GM19025 (cell line): Measurements from ENCODE around the gene SNAI3.
"Not testable (repeated sequence)": the region's sequence is repeated elsewhere in the genome, so short reads cannot be mapped to it uniquely, and the experiment has no call there.

Source experiments
- ATAC-seq: cut with Tn5 transposase; IDR thresholded peaks from one replicate; pipeline ENCODE4 v1.9.1; 2021; ENCODE audit warnings: mild to moderate bottlenecking, low read depth, moderate library complexity; ENCODE audit not compliant: unreplicated experiment

Gene SNAI3

DNA sequence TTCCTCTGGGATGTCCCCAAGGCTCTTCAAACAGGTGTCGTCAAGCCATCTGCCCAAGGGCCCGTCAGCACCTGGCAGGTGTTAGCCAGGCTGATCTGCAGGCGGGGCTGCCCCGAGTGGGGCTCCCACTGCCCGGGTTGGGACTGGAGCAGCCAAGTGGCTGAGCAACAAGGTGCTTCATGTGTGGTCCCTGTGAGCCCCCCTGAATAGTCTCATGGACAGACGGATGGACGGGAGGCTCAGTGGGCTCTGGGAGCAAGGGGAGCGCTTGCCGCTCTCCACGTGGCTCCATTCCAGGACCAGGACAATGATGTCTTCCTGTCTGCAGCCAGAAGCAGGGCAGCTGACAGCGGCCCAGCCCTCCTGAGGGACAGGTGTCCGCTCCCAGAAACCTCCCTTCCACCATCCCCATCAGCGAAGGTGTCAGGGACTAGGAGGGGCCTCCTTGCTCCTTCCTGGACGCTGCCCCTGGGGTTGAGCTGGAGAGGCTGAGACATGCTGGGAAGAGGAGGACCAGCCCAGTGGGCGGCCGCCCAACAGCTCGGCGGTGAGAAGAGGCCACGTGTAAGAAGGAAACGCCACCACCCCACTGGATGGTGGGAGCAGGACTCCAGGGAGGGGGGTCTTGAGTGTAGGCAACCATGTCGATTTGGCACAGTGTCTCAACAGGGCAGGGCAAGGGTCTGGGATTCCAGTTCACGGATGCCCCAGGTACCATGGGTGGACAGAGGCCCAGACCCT is 9.6 kb downstream of the SNAI3 start:
- no peak for ATAC-seq

DNA sequence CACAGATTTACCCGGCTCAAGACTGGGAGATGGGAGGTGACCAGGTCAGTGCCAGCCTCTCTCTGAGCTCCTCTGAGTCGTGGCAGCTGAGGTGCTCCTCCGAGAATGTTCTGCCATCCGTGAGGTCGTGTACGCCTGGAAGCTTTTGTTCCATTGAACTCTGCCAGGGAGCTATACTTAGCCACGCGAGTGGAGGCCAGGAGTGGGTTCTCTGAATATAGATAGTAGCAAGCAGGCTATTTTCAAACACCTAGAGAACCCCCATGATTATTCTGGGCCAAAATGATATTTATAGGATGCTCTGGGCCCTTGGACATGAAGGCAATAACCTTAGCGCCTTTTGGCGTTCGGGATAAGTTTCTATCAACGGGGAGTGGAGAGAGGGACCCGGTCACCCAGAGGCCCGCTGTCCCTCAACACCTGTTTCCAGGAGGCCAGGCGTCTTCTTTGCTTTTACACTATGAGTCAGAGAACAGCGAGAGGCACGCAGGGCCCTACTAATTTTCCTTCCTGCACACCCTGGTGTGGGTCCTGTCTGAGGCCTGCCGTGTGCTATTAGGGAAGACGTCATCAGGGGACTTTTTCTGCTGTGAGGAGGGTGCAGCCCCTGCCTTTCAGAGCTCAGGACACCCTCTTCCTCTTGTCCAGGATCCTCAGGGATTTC is 12.5 kb downstream of the SNAI3 start:
- no peak for ATAC-seq

DNA sequence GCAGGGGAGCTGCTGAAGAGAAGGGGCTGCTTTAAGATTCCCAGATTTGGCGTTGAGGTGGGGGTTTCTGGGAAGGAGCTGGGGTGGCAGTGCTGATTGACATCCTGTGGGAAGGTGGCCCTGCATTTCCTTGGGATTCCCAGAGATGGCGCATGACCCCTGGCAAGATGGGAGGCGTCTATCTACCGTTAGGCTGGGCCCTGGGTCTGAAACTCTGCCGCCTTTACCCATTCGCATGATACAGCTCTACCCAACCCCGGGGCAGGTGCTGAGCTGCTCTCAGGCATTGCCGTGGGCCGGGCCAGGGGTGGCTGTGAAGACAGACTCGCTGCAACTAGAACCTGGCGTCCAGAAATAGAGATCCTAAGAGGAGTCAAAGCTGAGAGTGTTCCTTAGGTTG is 13.5 kb downstream of the SNAI3 start:
- ATAC-seq: no peak

DNA sequence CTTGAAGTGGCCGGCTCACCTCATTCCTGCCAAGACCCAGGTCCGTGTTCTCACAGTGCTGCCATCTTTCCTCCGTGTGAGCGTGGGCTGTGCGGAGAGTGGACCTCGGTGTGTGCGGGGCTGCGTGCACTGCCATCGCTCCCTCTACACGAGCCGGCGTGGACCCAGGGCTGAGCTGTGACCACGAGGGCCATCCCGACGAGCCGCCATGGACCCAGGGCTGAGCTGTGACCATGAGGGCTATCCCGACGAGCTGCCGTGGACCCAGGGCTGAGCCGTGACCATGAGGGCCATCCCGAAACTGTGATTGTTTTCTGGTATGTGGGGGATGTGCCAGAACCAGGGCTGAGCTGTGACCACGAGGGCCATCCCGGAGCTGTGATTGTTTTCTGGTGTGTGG is 14.5 kb downstream of the SNAI3 start:
- no peak for ATAC-seq

DNA sequence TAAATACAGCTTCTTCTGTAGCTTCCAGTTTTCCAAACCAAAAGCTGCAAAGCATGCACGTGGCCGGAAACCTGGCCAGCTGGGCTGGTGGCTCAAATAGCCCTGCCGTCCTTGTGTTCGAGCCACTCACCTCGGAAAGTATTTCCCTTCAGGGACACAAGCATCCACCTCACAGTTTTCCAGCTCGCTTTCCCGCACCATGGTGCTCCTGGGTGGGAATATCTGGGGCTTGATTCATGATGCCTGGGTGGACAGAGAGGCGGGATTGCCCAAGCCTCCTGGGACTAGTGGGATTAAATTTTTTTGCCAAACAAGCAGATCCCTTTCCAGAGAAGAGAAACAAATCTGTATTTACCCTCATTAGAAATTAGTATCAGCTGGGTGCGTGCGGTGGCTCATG is 16.3 kb downstream of the SNAI3 start:
- ATAC-seq: no peak

DNA sequence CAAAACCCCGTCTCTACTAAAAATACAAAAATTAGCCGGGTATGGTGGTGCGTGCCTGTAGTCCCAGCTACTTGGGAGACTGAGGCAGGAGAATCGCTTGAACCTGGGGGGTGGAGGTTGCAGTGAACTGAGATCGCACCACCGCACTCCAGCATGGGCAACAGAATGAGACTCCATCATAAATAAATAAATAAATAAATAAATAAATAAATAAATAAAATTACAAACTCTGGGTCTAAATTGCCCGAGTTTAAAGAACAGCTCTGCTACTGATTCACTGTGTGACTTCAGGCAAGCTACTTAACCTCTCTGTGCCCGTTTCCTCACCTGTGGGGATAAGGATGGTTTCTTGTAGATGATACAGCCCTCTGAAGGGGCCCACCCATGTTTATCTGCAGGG is 16.8 kb downstream of the SNAI3 start:
- ATAC-seq: not testable (repeated sequence)

DNA sequence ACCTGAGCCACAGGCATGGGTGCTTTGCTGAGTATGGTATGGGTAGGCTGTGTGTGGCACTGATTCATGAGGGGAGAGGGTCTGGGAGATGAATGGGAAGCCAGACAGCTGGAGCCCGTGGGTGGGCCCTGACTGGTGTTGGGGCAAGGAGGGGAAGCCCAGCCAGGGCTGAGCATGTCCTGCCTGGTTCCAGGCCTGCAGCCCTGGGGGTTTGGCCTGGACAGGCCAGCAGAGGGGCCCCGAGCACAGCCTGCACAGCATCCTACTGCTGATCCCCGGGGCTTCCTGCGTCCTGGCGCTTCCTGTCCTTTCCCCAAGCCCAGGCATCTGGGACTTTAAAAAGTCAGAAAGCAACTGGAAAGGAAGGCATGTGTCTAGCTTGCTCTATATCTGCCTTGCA is 18.8 kb downstream of the SNAI3 start:
- ATAC-seq: no peak

DNA sequence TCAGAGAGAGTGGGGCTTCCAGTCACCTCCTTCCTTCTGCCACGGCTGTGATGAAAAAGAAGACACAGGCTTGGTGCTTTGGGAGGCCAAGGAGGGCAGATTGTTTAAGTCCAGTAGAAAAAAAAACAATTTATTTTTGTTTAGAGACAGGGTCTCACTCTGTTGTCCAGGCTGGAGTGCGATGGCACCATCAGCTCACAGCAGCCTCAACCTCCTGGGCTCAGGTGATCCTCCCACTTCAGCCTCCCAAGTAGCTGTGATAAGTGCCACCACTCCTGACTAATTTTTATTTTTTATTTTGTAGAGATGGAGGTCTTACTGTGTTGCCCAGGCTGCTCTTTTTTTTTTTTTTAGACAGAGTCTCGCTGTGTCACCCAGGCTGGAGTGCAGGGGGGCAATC is 20.7 kb downstream of the SNAI3 start:
- ATAC-seq: no peak

DNA sequence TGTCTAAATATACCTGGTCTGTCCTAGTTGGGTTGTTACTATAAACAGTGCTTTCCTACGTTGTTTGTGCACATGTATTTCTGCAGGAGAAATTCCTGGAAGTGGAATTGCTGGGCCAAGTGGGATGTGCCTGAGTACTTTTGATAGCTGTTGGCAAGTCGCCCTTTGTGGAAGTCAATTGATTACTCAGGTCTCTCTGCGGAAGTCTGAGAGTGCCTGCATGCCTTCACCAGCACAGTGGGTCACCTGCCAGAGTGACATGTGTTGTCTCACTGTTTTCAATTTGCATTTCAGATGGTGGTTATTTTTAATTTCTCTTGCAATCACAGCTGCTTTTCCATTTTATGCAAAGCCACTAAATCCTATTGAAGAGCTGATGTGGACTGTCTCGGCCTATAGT is 21.2 kb downstream of the SNAI3 start:
- no peak for ATAC-seq

DNA sequence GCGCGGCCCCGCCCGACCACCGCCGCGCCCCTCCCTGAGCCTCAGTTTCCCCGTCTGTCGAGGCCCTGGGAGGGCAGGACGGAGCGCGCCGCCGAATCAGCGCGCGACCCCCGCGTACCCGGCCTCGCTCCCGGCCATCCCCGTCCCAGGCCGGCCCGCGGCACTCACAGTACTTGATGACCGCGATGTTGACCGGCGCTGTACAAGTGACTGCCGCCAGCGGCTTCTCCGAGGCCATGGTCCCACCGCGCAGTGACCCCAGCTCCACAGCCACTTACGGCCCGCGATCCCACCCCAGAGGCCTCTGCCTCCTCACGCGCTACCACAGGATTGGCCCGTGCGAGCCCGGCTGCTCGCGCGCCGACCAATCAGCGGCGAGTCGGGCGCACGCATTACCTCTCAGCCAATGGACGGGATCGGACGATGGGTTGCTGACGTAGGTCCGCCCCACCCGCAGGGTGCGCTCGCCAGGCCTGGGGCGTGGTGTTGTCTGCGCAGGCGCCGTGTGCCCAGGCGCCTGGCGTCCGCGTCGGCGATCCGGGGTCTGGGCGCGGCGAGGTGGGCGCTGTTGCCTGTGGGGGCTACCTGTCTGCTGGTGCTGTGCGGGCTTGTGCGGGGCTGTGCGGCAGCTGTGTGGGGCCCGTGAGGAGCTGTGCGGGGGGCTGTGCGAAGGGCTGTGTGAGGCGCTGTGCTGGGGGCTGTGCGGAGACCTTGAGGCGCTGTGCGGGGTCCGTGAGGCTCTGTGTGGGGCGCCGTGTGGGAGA is 23.3 kb downstream of the SNAI3 start, which contains the start of gene MVD:
Gene MVD, minus strand, starts transcription at position 249 of the 764 bp plus-strand sequence. Its CDS starts 11 bp downstream, at position 238.
- peak; percentile 97 for ATAC-seq

DNA sequence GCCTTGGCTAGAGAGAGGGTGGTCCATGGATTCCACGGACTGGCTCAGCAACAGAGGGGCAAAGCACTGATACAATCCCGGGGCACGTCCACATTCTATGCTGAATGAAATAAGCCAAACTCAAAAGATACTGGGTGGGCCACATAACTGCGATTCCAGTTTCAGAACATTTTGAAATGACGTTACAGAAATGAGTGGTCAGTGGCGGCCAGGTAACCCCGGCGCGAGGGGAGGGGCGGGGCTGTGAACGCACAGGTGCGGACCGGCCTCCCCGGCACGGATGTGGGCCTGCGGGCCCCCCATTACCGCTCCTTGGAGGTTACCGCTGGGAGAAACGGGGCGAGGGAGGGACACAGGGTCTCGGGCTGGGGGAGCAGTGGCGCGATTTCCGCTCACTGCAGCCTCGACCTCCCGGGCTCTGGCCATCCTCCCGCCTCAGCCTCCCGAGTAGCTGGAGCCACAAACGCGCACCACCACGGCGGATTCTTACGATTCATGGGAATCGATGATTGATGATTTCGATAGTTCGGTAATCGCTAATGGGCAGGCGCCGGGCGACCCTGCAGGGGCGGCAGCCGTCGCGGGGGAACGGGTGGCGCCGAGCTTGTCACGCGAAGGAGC is 24.0 kb downstream of the SNAI3 start:
- ATAC-seq: peak; percentile 0

DNA sequence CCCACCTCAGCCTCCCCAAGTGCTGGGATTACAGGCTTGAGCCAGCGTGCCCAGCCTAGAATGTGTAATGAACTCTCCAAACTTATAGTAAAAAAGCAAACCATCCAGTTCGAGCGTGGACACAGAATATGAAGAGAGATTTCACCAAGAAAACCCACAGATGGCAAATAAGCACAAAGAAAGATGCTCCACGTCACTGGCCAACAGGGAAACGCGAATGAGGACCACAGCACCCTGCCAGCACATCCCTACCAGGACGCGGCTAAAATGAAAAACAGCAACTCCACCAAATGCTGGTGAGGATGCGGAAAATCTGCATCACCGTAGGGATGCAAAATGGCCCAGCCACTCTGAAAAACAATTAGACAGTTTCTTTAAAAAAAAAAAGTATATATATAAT is 24.8 kb downstream of the SNAI3 start:
- ATAC-seq: no peak

DNA sequence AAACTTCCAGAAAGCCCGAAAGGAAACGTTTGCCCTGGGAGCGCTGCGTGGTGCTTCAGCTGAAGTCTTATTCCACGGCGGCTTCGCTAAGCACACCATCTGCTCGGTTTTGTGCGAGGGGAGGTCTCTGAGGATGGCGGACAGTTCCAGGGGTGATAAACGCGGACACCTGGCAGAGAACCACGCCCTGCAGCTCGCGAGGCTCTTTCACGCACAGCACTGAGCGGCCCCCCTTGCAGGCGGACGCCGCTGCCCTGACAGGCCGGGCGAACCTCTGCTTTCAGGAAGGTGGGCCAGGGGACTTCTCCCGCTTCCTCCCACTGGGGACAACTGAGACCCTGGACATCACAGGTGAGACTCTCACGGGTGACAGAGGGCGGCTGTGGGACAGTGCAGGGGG is 27.1 kb downstream of the SNAI3 start:
- no peak for ATAC-seq

DNA sequence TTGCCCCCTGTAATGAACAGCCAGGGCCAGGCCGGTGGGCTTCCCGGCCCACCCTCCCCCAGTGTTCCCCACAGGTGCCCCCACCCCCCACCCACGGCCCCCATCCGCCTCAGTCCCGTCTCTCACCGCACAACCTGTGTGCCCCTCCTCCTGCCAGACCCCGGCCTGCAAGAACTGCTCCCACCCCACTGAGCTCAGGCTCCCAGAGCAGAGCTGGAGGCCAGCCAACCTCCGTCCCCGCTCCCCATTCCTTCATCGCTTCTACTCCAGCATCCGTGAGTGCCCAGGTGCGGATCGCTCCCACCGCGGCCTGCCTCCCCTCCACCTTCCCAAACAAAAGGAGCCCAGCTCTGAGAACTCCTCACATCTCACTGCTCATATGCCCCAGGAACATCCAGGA is 27.6 kb downstream of the SNAI3 start:
- ATAC-seq: no peak

DNA sequence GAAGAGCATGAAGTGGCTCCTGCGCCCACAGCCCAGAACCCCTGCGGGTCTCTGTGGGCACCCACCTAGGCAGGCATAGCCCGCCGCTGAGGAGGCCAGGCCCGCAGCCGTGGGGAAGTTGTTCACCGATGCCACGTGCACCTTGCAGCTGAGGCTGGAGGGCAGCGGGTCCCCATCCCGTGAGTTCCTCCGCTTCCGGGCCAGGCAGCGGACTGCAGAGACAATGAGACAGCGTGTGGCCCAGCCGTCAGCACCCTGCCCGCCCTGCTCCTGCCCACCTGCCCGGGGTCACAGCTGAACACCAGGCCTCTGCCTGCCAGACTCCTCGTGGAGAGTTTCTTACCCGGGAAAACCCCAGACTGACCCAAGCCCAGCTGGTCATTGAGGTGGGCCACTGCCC is 28.9 kb downstream of the SNAI3 start:
- ATAC-seq: no peak

DNA sequence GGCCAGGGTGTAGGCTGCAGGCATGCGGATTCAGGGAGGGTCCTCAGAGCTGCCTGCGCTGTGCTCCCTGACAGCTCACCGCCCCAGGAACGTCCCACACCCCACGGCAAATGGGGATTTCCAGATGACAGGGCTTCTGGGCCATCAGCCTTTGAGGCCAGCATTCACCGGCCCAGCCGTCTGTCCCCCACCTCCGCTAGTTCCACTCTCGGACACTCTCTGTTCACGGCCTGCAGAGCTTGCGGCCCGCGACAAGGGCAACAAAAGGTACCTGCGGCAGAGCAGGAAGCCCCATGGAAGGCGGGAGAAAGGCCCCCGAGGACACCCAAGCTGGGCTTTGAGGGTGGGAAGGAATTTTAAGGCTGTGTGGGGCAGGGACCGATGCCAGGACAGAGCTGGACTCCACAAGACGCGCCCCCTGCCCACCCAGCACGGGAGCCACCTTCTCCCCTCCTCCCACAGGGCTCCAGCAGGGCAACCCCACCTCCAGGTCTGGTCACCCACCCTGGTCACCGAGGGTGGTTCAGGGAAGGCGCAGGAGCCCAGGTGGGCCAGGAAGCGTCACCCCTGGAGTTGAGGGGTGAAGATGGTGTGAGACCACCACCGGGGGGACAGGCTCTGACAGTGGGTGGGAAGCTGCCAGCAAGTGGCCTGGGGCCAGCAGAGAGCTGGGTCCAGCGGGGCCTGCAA is 29.9 kb downstream of the SNAI3 start:
- no peak for ATAC-seq

DNA sequence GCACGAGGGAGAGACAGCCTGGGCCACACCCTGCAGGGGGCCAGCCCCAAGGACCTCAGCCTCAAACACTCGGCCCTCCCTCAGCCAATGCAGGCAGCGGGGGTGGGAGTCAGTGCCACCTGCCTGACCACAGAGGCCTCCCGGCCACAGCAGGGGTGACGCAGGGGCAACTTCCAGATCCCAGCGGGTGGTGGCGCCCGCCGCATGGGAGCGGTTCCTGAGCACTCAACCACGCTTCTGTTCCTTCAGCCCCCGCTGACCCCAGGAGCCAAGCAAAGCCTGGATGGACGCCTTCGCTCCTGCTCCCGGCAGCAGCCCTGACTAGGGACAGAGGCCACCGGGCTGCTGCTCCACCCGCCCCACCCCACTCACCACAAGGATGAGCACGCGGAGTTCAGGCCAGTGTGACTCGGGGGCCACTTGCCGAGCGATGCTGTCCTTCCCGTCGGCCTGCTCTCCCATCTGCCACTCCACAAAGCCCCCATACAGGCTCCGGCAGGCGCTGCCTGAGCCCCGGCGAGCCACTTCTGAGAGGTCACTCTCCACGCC is 30.5 kb downstream of the SNAI3 start:
- ATAC-seq: no peak

DNA sequence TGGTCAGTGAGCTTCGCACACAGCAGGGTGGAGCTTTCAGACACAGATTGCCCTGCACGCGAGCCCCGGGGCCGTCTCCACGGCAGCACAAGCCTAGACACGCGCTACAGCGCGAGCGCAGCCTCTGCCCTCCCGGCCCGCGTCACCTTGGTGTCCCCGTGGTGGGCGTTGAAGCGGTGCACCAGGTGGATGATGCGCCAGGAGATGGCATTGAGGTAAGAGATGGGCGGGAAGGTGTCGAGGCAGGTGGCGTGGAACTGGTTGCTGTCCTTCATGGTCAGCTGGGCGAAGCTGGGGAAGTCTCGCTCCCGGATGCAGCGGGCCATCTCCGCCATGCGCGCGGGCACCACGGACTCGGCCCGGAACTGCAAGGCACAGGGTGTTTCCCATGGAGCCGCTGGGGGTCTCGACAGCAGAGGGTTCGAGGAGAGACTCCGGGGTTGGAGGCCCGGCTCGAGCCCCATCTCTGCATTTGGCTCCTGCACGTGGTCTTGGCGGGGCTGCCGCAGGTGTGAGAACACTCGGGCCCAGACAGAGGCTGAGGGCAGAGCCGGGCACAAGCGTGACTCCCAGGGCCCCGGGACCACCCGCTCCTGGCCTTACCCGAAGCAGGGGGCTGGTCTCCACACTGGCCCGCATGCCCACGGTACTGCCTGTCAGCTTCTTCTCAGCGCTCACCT is 31.1 kb downstream of the SNAI3 start:
- no peak for ATAC-seq

DNA sequence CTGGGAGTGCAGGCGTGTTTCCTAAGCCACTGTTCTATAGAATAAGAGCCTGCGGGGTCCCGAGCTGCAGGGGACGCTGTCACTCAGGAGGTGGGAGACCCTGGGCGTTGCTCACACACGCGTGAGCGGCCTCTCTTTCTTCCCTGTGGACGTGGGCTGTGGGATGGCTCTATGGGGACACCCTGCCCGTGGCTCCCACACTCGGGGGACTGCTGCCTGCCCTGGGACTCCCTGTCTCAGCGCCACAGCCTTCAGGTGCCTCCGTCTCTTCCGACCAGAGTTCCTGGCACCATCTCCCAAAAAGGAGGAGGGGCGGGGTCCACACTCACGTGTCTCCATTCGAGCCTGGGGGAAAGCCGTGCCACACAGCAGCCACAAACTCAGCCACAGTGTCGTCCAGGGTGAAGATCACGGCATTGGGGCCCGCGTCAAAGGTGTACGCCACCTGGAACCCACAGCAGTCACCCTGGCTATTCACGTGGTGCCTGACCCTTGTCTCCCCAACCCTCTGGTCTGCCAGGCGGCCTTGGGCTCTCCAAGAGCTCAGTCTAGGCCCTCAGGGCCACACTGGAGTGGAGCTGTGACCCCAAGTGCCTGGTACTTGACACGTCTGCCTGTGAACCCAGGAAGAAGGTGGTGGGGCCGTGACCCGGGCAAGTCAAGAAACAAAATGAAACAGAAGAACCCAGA is 31.8 kb downstream of the SNAI3 start:
- ATAC-seq: no peak
